Jurkat, Clone E6-1 (cell line): ENCODE measurements around the gene TRAF3IP1. TPM values are rescaled to one million over a fixed set of nuclear protein-coding genes. Genes with fewer than 3 reads are reported as not detected.
"Not testable (repeated sequence)": the region's sequence is repeated elsewhere in the genome, so short reads cannot be mapped to it uniquely, and the experiment has no call there.

Experiments
- DNase-seq: peaks from one replicate; pipeline ENCODE4 v3.0.0-alpha.2; 2011; ENCODE audit warnings: low read depth, low spot score
- H3K4me3 ChIP-seq: 2 replicates; pipeline ENCODE4 v1.5.1; 2011; ENCODE audit warnings: mild to moderate bottlenecking, low read length, control low read depth, moderate library complexity
- polyA plus RNA-seq: library from polyadenylated mRNA; unstranded; fragments of >200 nt; gene quantifications from one replicate; pipeline ENCODE4 v1.2.1, GENCODE V29; 2012; ENCODE audit warnings: missing spikeins; ENCODE audit not compliant: insufficient read length, insufficient read depth

The TRAF3IP1 gene
- polyA plus RNA-seq: 12.4 TPM

DNA sequence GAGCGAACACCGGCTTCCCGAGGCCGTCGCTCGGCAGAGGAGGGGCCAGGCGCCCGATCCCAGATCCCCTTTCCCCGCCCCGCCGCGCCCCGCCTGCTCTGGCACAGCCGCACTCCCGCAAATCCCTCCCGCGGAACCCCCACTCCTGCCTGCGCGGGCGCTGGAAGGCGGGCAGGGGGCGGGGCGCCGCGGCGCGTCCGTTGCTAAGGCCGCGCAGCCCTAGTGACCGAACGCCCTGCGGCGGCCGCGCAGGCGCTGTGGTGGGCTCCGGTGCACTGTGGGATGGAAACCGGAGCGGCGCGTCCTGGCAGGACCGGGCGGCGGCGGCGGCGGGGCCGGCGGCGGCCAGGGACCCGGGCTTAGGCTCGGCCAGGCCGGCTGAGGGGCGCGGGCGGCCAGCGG, at the start of gene TRAF3IP1:
TSS of gene TRAF3IP1 (plus strand) at position 273 of the 402 bp plus-strand sequence. CDS start 145 bp downstream, outside the sequence.
- DNase-seq: peak; percentile 64
- peak within 1 kb of the TSS; percentile 55 for H3K4me3 ChIP-seq

DNA sequence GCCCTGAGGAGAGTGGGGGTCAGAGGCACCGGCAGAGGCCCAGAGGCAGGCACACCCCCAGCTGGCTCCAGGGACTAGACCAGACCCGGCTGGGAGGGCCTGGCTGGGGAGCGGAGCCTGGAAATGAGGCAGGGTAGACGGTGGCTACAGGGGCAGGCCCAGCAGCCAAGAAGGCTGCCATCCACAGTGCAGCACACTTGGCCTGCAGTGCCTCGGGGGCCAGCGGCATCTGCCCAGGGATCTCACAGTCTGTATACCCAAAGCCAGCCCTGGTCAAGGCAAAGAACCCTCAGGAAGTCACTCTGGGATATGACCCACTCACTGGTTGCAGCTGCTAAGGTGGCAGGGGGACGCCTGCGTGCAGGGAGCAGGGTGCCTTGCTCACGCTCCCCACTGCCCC, 49.7 kb upstream of the TRAF3IP1 start:
- H3K4me3 ChIP-seq: no peak overlapping the region
- DNase-seq: no peak

DNA sequence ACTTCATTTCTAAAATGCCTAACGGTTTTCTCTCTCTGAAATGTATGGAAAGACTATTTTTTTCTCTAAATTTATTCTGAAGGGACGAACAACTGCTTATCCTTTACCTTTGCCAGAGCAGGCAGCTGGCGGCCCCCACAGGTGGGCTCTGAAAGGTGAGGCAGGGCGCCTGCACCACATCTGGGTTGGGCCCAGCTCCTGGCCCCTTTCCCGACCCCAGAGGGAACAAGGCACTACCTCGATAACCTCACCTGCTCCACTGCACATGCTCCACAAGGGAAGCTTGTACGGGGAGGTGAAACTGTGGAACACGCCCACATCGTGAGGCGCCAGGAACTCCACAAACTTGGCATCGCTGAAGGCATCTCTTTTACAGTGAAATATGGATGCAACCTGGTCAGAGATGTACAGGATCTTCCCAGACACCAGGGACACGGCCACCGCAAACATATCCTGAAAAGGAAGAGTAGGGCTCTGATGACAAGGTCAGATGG, 49.2 kb upstream of the TRAF3IP1 start:
- no peak overlapping the region for H3K4me3 ChIP-seq
- DNase-seq: no peak

- DNase-seq, H3K4me3 ChIP-seq: not testable (repeated sequence)
Measured at GRCh38 chr2:238271686-238272085, 48.6 kb upstream of the TRAF3IP1 start.

GRCh38 chr2:238272156-238272555, 48.2 kb upstream of the TRAF3IP1 start:
- H3K4me3 ChIP-seq: no peak overlapping the region
- no peak for DNase-seq

- not testable (repeated sequence) for H3K4me3 ChIP-seq
Measured at GRCh38 chr2:238273433-238273832, 46.9 kb upstream of the TRAF3IP1 start.

GRCh38 chr2:238274152-238274865, 46.0 kb upstream of the TRAF3IP1 start:
- DNase-seq: no peak

More at GRCh38 chr2:238273433-238273832, 46.9 kb upstream of the TRAF3IP1 start:
- not testable (repeated sequence) for DNase-seq

DNA sequence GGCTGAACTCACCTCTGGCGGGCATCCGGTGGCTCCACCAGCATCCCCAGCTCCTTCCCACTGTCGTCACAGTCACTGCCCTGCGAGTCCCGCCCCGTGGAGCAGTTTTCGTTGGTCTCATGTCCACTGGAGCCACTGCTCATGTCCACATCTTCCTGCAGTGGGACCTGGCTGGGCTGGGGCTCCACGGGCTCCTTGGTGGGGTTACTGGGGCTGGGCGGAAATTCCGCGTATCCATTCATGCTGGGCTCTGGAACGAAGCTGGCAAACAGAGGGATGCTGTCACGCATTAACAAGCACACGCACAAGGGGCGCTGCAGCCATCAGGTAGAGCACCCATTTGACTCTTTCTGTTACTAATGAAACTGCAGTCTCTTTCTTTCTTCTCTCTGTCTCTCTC, 42.6 kb upstream of the TRAF3IP1 start:
- DNase-seq: no peak
- H3K4me3 ChIP-seq: no peak overlapping the region

More at GRCh38 chr2:238274152-238274865, 46.0 kb upstream of the TRAF3IP1 start:
- no peak overlapping the region for H3K4me3 ChIP-seq

DNA sequence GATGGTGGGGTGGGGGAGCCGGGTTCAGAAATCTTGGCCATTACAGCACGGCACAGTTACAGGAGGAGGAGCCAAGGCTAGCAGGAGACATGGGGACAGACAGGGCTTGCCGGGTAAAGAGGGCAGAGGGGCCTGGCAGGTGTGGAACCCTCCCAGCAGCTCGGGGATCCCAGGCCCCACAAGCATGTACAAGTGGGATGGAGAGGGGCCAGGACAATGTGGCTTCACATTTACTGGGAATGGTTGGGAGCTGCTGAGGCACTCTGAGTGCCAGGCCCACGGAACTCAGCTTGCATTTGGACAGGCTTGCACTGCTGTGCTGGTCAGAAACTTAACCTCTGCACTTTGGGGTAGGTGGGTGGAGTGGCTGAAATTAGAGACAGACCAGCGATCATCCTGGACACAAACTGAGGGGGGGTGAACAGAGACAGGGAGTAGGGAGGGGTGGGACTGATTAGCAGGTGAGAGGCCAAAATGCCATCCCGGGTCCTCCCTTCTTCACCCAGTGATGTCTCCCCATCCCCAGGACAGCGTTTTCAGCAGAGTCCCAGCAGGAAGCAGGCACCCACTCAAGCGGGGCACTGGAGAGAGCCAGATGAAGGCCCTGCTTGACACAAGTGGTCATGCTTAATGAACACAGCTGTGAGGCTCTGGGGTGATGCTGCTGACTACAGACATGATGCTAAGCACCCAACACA, 41.5 kb upstream of the TRAF3IP1 start:
- no peak for DNase-seq
- H3K4me3 ChIP-seq: no peak overlapping the region

- H3K4me3 ChIP-seq: no peak overlapping the region
- DNase-seq: no peak
Measured at GRCh38 chr2:238279324-238279682, 41.0 kb upstream of the TRAF3IP1 start.

DNA sequence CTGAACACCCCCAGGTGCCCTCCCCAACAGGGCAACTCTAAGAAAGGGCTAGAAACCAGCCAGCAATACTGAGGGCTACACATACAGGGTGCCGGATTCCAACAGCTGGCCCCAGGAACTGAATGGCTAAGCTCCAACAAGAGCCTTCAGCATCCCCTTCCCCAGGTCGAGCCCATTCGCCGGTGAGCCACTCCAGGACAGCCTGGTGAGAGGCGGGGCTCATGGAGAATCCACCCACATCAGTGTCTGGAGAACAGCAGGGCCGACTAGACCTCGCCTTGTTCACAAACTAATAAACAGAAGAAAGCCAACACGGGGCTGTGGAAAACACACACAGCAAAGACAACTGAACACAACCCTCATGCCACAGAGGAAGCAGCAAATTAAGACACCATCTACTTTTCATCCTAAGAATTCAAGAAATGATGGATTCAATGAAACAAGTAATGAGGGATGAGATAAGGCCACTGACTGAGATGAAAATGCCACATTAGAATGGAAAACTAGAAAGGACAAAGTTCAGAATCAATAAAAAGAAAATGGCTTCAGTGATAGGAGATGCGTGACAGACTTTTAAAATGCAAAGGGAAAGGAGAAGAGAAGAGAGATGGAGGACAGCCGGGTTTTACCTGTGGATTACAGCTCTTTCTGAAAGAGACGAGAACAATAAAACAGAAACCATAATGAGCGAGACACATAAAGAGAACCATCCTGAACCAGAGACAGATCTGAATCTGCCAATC, 40.1 kb upstream of the TRAF3IP1 start:
- no peak overlapping the region for H3K4me3 ChIP-seq
- DNase-seq: no peak

DNA sequence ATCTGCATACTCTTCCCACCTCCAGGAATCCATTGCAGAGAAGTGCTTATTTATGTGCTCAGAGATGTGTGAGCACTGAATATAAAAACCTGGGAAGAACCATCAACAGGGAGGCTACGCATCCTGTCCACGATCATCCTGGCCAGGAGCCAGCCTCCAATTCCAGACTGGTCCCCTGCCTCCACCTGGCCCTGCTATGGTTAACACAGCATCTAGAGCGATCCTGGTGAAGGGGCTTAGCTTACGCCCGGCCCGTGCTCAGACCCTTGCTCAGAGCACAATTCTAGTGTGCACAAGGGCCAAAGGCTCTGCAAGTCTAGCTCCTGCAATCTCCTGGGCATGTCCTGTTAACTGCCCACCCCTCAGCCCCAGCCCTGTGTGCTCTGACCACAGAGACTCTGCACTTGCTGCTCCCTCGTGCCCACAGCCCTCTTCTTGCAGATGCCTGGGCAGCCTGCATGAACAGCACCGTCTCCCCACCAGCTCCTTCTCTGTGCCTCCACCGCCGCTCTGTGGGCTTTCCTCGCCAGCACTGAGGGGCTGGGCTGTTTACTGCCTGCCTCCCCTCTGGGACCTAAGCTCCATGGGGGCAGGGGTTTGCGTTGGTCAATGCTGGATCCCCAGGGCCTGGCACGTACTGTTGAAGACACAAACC, 38.4 kb upstream of the TRAF3IP1 start:
- H3K4me3 ChIP-seq: no peak overlapping the region
- DNase-seq: no peak

DNA sequence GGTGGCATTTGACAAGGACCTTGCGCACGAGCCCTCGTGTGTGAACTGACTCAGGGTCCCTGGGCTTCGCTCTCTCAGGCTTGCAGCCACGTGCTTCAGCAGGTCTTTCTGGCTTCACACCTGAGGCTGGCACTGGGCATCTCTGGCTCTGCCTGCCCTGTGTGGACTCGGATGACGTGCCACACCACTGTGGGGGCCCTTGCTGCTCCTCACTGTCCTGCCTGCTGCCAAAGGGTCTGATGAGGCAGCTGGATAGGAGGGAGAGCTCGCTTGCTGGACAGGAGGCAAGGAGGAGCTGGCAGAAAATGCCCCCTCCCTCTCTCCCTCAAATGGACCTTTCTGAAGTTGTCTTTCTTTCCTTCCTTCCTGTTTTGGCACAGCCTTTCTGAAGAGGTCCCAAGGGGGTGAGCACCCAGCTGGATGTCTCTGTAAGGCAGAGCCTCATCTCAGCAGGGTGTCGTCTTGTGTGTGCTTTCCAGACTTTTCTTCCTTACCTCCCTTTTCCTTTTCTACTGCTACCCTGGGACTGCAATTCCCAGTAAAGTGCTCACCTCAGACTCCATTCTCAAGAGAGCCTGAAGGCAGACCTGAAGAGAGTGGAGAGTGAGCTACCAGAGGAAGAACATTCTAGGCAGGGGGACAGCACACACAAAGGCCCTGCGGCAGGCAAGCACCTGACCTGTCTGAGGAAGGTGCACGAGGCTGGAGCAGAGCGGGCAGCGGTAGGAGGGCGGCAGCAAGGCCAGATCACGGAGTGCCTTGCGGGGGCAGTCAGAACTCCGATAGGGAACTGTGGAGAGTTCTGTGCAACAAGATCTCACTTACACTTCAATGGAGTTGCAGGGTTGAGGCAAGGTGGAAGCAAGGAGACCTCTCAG, 37.2 kb upstream of the TRAF3IP1 start:
- no peak overlapping the region for H3K4me3 ChIP-seq
- DNase-seq: no peak

GRCh38 chr2:238284802-238285515, 35.4 kb upstream of the TRAF3IP1 start:
- DNase-seq: no peak
- no peak overlapping the region for H3K4me3 ChIP-seq

GRCh38 chr2:238285653-238286082, 34.6 kb upstream of the TRAF3IP1 start:
- no peak for DNase-seq
- no peak overlapping the region for H3K4me3 ChIP-seq

DNA sequence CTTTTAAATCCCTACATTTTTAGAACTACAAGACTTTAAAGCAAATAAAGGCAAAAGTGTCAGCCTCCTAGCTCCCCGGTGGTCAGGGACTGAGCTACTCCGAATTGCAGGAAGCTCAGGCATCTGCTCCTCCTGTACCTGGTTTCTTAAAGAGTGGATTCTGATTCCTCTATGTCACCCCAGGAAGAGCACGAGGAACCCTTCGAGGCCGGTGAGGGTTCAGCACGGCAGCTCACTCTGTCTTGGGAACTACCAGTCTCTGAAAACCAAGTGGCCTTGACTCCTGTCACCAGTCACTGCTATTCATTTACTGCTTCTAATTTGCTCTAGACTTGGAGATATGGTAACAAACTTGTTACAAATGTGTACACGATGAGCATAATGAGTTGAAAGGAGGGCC, 34.2 kb upstream of the TRAF3IP1 start:
- DNase-seq: no peak
- H3K4me3 ChIP-seq: no peak overlapping the region

DNA sequence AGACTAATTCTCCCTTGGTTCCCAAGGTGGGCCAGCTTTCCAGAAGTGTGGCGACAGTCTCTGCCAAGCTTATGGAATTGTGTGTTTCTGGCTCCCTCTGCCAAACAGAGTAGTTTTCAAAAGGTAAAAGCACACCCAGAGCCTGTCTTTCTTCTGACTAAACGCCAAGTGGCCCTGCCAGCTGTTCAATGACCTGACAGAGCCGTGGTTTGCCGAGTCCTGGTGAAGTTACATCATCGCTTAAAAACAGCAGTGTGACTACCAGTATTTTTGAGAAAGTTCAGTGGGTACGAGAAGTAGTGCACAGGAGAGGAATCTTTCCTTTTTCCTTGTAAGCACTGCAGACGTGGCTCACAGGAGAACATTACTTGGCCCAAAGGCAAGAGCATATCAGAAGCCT, 33.8 kb upstream of the TRAF3IP1 start:
- no peak overlapping the region for H3K4me3 ChIP-seq
- DNase-seq: no peak
